Smooth muscle cell (in vitro differentiated cells): ENCODE measurements around the gene SMARCA2. TPM values are rescaled to one million over a fixed set of nuclear protein-coding genes. Genes with fewer than 3 reads are reported as not detected.

Experiments
- DNase-seq: peaks from one replicate; lab custom pipeline; 2025; ENCODE audit not compliant: unreplicated experiment; lab: John Stamatoyannopoulos, UW
- H2AFZ ChIP-seq: fragments of 200-600 bp; sonication (generic); 2 replicates; pipeline ENCODE4 v1.6.0; 2016; ENCODE audit warnings: antibody characterized with exemption, low read depth, mild to moderate bottlenecking
- H3F3A ChIP-seq: fragments of 200-600 bp; sonication (generic); 2 replicates; pipeline ENCODE4 v1.6.0; 2017; ENCODE audit warnings: antibody characterized with exemption, low read depth
- H3K27ac ChIP-seq: fragments of 200-600 bp; sonication (generic); 2 replicates; pipeline ENCODE4 v1.5.1; 2016; ENCODE audit warnings: low read depth, mild to moderate bottlenecking
- H3K27me3 ChIP-seq: fragments of 200-600 bp; sonication (generic); 2 replicates; pipeline ENCODE4 v1.6.1; 2016; ENCODE audit warnings: low read depth, mild to moderate bottlenecking
- H3K36me3 ChIP-seq: fragments of 200-600 bp; sonication (generic); 2 replicates; pipeline ENCODE4 v1.5.1; 2016; ENCODE audit warnings: low read depth
- H3K4me1 ChIP-seq: fragments of 200-600 bp; sonication (generic); 2 replicates; pipeline ENCODE4 v1.5.1; 2016; ENCODE audit warnings: low read depth
- H3K4me2 ChIP-seq: fragments of 200-600 bp; sonication (generic); 2 replicates; pipeline ENCODE4 v1.6.0; 2016; ENCODE audit warnings: mild to moderate bottlenecking
- H3K4me3 ChIP-seq: fragments of 200-600 bp; sonication (generic); 2 replicates; pipeline ENCODE4 v1.5.1; 2016; ENCODE audit warnings: mild to moderate bottlenecking
- H3K79me2 ChIP-seq: fragments of 200-600 bp; sonication (generic); 2 replicates; pipeline ENCODE4 v1.6.0; 2016; ENCODE audit warnings: low read depth, mild to moderate bottlenecking
- H3K9ac ChIP-seq: fragments of 200-600 bp; sonication (generic); 2 replicates; pipeline ENCODE4 v1.6.0; 2016; ENCODE audit warnings: low read depth
- H3K9me3 ChIP-seq: fragments of 200-600 bp; sonication (generic); replicated peaks from 2 replicates; pipeline ENCODE4 v1.5.1; 2016; ENCODE audit warnings: low read depth
- H4K20me1 ChIP-seq: fragments of 200-600 bp; sonication (generic); 2 replicates; pipeline ENCODE4 v1.6.0; 2016; ENCODE audit warnings: low read depth
- CTCF ChIP-seq: fragments of 200-600 bp; sonication (generic); IDR thresholded peaks from 2 replicates; pipeline ENCODE4 v1.5.1; 2017; ENCODE audit warnings: borderline replicate concordance, mild to moderate bottlenecking, antibody characterized with exemption; ENCODE audit not compliant: insufficient read depth, poor library complexity, severe bottlenecking
- WGBS: methylation state at CpG from one replicate; pipeline ENCODE4 v1.1.7; 2016; ENCODE audit warnings: low lambda C conversion rate; 5-methylcytosine and 5-hydroxymethylcytosine counted together
- polyA plus RNA-seq: library from polyadenylated mRNA; unstranded; fragments of >200 nt; fragmentation: Nextera tagmentation; extraction: Ambion mirVana; gene quantifications from 2 replicates; pipeline ENCODE4 v1.2.1, GENCODE V29; 2016
- total RNA-seq: library from RNA; depleted of rRNA; stranded (reverse); fragments of >200 nt; gene quantifications from 2 replicates; pipeline ENCODE4 v1.2.3, GENCODE V29; 2014

SMARCA2 gene
- total and polyA plus RNA-seq, 2 experiments from 2014 or later = 27.7 to 61.7 TPM

GRCh38 chr9:2164268-2164667, 149.1 kb downstream of the SMARCA2 start:
- Histone ChIP-seq H3K27ac (no peak overlapping the region), H3K9me3 (no peaks in the 10 kb centered on the region), H3K4me2 (no peak overlapping the region), H3K27me3 (no peaks in the 10 kb centered on the region), H3K36me3 (no peaks in the 10 kb centered on the region), H3K4me1 (peaks cover 2% of the 10 kb centered on the region), H4K20me1 (peaks cover 10% of the 10 kb centered on the region), H2AFZ (no peak overlapping the region), H3K79me2 (peaks cover 7% of the 10 kb centered on the region), H3K4me3 (no peak overlapping the region), H3K9ac (no peak overlapping the region), H3F3A (no peaks in the 10 kb centered on the region)
- 89% methylated on average over 1 of the region's 1 CpG for WGBS
- TF ChIP-seq CTCF = no peak
- DNase-seq = no peak

- H3K4me1 ChIP-seq = no peaks in the 10 kb centered on the region
- H3K36me3 ChIP-seq = no peaks in the 10 kb centered on the region
- DNase-seq = no peak
- no peak overlapping the region for H3K27ac ChIP-seq
- H3K27me3 ChIP-seq = no peaks in the 10 kb centered on the region
- peaks cover 10% of the 10 kb centered on the region for H4K20me1 ChIP-seq
- H3K79me2 ChIP-seq = peaks cover 7% of the 10 kb centered on the region
- H3K4me2 ChIP-seq = no peak overlapping the region
- H3F3A ChIP-seq = no peaks in the 10 kb centered on the region
- TF ChIP-seq CTCF = no peak
- H2AFZ ChIP-seq = no peak overlapping the region
- no peak overlapping the region for H3K4me3 ChIP-seq
- H3K9me3 ChIP-seq = no peaks in the 10 kb centered on the region
- 100% methylated on average over 1 of the region's 1 CpG for WGBS
- H3K9ac ChIP-seq = no peak overlapping the region
Observed at GRCh38 chr9:2166203-2166602, 151.1 kb downstream of the SMARCA2 start.

- Histone ChIP-seq H3K4me1 (no peaks in the 10 kb centered on the region), H3K9me3 (no peaks in the 10 kb centered on the region), H2AFZ (no peak overlapping the region), H3K79me2 (peaks cover 7% of the 10 kb centered on the region), H3K27me3 (no peaks in the 10 kb centered on the region), H3K9ac (no peak overlapping the region), H3K4me3 (no peak overlapping the region), H4K20me1 (peaks cover 10% of the 10 kb centered on the region), H3K4me2 (no peak overlapping the region), H3K36me3 (no peaks in the 10 kb centered on the region), H3K27ac (no peak overlapping the region), H3F3A (no peaks in the 10 kb centered on the region)
- DNase-seq = no peak
- WGBS = 87% methylated on average over 8 of the region's 8 CpGs
- no peak for TF ChIP-seq CTCF
Observed at GRCh38 chr9:2169035-2169434, 153.9 kb downstream of the SMARCA2 start.

- Histone ChIP-seq H3K4me2 (no peak overlapping the region), H3K4me3 (no peak overlapping the region), H3K79me2 (no peaks in the 10 kb centered on the region), H4K20me1 (peaks cover 5% of the 10 kb centered on the region), H3F3A (no peaks in the 10 kb centered on the region), H3K9me3 (no peaks in the 10 kb centered on the region), H3K36me3 (no peaks in the 10 kb centered on the region), H3K27me3 (no peaks in the 10 kb centered on the region), H3K9ac (no peak overlapping the region), H3K4me1 (no peaks in the 10 kb centered on the region), H3K27ac (no peak overlapping the region), H2AFZ (no peak overlapping the region)
- 84% methylated on average over 6 of the region's 6 CpGs for WGBS
- TF ChIP-seq CTCF = no peak
- DNase-seq = no peak
Observed at GRCh38 chr9:2170722-2171121, 155.6 kb downstream of the SMARCA2 start.
